GM03348 (cell line): Measurements from ENCODE around the gene GAL.
"Not testable (repeated sequence)": the region's sequence is repeated elsewhere in the genome, so short reads cannot be mapped to it uniquely, and the experiment has no call there.

Experiments
- DNase-seq: peaks from one replicate; pipeline ENCODE4 v3.0.0; 2012; ENCODE audit warnings: low spot score

Gene GAL, protein sequence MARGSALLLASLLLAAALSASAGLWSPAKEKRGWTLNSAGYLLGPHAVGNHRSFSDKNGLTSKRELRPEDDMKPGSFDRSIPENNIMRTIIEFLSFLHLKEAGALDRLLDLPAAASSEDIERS

DNA sequence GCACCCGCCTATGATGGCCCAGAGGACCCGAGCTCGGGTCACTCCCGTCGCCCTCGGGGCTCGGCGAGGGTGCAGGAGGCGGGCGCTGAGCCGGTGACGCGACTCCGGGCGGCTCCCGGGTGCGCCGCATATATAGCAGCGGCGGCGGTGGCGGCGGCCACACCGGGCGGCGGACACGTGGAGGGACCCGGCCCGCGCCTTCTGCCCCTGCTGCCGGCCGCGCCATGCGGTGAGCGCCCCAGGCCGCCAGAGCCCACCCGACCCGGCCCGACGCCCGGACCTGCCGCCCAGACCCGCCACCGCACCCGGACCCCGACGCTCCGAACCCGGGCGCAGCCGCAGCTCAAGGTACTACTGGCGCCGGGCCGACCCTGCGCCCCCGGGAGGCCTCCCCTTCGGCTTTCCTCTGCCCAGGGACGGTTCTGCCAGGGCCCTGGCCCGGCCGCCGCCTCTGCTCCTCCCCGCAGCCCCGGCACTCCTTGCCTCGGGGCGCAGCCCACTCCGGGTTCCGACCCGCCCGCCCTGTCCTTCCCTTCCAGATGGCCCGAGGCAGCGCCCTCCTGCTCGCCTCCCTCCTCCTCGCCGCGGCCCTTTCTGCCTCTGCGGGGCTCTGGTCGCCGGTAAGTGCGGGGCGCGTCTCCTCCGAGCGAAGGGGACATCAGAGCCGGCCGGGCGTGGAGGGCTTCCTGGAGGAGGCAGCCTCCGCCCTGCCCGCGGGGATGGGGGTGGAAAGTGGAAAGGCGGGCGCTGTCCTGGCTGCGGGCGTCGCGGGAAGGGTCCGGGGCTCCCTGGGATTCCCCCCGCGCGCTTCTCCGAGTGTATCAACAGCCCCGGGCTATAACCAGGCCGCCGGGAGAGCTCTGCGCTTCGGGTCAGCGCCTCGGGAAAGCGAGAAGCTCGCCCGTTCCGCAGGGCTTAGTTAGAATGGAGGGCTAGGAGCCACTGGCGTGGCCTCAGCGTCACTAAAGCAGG is at the start of gene GAL:
GAL (plus strand) TSS at position 160 of the 972 bp plus-strand sequence; CDS start at position 540, 380 bp downstream.
- DNase-seq = peak; percentile 58

DNA sequence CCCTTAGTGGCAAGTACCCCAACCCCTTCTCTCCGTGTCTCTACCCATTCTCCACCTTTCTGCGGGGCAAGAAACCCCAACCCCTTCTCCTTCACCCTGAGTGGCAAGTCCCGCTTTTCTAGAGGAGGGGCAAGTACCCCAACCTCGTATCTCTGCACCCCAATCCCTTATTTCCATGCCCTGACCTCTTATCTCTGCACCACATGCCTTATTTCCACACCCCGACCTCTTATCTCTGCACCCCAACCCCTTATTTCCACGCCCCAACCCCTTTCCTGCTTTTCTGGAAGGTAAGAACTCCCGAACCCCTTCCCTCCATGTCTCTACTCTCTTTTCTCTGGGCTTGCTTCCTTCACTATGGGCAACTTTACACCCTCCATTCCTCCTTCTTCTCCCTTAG is 49.7 kb upstream of the GAL start:
- not testable (repeated sequence) for DNase-seq

DNA sequence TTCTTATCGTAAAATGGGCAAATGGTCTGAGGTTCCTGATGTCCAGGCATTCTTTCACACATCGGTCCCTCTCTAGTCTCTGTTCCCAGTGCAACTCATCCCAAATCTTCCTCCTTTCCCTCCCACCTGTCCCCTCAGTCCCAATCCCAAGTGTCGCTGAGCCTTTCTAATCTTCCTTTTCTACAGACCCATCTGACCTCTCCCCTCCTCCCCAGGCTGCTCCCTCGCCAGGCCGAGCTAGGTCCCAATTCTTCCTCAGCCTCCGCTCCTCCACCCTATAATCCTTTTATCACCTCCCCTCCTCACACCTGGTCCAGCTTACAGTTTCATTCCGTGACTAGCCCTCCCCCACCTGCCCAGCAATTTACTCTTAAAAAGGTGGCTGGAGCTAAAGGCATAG is 49.2 kb upstream of the GAL start:
- not testable (repeated sequence) for DNase-seq

DNA sequence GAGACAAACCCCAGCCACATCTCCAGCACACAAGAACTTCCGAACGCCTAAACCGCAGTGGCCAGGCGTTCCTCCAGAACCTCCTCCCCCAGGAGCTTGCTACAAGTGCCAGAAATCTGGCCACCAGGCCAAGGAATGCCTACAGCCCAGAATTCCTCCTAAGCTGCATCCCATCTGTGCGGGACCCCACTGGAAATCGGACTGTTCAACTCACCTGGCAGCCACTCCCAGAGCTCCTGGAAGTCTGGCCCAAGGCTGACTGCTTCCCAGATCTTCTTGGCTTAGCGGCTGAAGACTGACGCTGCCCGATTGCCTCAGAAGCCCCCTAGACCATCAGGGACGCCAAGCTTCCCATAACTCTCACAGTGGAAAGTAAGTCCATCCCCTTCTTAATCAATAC is 48.5 kb upstream of the GAL start:
- DNase-seq = not testable (repeated sequence)

DNA sequence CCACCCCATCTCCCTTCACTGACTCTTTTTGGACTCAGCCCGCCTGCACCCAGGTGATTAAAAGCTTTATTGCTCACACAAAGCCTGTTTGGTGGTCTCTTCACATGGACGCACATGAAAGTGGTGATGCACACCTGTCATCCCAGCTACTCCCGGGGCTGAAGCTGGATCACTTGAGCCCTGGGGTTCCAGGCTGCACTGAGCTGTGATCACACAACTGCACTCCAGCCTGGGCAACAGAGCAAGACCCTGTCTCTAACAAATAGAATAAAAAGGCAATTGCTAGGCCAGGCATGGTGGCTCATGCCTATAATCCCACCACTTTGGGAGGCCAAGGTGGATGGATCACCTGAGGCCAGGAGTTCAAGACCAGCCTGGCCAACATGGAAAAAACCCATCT is 45.0 kb upstream of the GAL start:
- not testable (repeated sequence) for DNase-seq

DNA sequence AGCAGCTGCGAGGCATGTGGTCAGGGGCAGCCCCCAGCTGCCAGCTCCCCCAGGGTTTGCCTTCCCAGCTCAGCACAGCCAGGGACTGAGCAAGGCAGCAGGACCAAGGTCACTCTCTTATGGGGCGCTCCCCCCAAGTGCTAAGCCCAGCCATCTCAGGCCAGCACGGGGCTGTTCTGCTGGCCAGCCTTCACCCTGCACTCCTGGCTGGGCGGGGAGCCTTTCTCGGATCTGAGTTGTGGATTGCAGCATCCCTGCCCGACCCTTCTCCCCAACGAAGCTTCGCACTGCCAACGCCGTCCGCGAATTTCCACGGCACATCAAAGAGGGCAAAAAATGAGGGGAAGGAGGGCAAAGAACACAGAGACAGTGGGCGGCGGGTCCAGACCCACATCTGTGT is 42.5 kb upstream of the GAL start:
- DNase-seq = no peak

DNA sequence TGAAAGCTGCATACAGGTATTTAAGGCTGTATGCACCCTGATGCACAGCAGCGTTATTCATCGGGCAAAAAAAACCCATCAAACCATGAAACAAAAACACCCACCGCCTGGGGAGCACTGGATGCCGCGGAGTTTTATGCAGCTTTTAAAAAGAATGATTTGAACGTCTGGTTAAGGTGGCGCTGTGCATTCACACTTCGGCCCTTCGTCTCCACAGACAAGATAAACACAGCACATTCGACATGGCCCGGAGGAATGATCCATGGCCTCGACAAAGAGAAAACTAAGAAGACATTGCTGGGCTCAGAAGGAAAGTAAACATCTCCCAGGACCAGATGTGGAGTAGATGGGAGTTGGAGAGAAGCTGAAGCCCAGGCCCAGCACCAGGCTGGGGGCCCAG is 40.8 kb upstream of the GAL start:
- DNase-seq = peak; percentile 20

DNA sequence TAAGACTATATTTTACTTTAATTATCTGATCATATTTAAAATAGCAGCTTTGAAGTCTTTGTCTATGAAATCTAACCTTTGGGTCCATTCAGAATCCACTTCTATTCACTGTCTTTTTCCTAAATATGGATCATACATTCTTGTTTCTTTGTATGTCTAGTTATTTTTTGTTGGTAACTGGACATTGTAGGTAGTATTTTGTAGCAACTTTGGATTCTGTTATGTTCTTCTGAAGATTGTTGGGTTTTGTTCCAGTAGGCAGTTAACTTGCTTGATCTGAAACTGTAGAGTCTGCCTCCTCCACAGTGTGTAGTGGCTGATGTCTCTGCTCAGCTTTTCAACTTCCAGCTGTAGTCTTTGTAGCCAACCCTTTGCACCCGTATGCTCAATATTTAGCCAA is 37.5 kb upstream of the GAL start:
- no peak for DNase-seq

DNA sequence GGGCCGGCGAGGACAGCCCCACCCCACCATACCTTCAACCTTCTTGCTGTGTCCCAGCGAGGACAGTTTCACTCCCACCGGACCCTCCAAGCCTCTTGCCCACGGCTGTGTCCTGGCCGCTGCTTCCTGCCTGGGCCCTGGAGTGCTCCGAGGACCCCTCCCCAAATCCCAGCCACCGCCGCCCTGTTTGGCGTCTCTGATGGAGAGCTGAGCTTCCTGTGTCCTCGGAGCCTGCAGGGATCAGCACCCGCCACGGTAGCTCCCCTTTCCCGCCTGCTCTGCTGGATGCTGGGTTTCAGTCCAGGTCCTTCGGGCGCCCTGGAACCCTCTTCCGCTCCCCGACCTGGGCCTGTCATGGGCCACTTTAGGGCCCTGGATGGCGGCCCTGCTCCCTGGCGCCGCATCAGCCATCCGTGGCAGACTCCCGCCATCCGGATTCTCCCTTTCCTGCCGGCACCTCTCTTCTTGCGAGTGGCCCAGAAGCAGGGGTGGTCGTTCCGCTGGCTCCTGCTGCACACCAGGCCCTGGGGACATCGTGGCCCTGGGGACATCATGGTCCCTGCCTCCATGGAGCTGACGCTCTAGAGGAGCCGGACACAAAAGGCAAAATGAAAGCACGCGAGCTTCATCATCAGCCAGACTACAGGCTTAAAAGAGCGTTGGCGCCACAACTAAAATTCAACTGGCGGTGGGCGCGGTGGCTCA is 34.3 kb upstream of the GAL start:
- DNase-seq = no peak

DNA sequence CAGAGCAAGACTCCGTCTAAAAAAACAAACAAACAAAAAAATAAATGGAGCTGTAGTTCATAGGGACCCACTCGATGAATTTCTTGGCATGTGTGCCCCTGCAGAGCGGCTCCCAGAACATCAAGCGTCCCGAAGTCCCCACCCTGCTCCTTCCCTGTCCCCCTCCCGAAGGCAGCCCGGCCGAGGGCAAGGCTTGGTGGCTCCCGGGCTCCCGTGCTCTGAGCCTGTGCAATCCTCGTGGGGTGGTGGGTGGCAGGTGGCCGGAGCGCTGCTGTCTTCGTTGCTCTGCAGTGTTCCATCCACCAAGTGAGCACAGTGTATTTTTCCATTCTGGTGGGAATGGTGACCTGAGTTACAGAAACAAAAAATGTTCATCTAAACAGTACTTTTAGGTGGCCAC is 33.5 kb upstream of the GAL start:
- DNase-seq = no peak

DNA sequence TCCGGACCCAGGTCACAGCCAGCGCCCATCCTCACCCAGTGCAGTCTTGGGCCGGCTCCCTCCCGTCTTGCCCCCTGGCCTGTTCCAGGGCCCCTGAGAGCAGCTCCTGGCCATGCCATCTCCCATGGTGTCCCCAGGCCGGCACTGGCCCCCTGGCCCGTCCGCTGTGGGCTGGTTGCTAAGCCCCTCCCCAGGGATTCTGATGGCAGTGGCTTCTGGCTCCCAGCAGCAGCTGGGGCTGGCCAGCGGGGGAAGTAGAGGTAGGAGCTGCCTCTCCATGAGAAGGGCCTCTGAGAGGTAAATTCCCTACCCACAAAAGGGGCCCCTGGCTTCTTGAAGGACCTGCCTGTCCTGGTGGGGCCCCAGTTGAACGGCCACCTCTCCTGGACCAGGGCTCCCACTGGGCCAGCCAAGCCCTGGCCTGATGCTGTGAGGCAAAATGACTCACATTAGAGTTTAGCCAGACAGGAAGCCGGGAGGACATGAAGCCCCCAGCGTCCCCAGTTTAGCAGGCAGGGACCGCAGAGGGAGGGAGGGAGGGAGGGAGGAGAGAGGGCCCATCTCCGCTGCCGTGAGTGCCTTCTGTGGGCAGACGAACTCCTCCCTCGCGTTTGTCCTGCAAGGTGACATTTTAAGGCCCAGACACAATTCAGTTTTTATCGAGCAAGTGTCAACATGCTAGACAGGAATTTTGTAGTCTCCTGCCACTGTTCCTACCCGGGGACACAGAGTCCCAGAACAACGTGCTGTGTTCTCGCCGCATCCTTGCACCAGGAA is 32.9 kb upstream of the GAL start:
- no peak for DNase-seq

DNA sequence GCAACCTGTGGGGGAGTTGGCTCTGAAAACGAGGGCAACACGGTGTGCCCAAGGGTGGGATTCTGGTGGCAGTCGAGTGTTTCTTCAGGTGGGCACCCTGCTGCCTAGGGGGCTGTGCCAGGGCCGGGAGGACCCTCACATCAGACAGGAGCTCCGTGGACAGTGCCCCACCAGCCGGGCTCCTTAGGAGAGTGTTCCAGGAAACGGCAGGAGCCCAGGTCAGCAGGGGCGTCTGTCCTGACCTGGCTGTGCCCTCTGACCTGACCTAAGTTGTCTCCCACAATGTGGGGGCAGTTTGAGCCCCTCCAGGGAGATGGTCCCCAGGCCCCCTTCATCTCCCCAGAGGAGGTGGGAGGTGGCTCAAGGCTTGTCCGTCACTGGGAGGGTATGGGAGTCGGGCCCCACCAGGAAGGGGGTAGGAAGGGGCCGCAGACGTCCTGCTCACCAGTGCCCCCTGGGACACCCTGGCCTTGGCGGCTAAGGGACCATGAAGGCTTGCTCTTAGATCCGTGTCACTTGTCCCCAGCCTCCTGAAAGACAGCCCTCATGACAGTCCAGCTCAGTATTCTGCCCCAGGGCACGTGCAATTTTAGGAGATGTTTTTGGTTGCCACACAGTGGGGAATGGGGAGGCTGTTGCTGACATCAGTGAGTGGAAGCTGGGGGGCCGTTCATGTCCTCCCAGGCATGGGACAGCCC is 32.2 kb upstream of the GAL start:
- no peak for DNase-seq

DNA sequence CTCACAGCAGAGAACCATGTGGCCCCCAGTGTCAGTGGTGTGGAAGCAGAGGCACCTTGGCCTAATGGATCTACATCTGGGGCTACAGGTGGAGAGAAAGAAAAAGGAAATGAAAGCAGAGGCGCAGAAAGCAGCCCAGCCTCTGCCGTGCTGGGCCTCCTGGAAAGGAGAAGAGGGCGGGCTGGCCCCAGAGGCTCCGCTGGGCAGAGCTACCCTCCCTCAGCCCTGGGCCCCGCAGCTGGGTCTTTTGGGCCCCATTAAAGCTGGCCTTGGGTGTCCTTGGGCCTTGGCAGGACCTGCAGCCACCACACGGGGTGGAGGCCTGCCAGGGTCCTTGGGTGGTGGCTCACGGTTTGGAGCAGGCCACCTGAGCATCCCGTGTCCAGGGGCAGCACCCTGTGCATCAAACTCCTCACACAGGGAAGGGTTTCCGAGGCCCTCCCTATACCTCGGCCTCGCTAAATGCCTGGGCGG is 31.6 kb upstream of the GAL start:
- no peak for DNase-seq

DNA sequence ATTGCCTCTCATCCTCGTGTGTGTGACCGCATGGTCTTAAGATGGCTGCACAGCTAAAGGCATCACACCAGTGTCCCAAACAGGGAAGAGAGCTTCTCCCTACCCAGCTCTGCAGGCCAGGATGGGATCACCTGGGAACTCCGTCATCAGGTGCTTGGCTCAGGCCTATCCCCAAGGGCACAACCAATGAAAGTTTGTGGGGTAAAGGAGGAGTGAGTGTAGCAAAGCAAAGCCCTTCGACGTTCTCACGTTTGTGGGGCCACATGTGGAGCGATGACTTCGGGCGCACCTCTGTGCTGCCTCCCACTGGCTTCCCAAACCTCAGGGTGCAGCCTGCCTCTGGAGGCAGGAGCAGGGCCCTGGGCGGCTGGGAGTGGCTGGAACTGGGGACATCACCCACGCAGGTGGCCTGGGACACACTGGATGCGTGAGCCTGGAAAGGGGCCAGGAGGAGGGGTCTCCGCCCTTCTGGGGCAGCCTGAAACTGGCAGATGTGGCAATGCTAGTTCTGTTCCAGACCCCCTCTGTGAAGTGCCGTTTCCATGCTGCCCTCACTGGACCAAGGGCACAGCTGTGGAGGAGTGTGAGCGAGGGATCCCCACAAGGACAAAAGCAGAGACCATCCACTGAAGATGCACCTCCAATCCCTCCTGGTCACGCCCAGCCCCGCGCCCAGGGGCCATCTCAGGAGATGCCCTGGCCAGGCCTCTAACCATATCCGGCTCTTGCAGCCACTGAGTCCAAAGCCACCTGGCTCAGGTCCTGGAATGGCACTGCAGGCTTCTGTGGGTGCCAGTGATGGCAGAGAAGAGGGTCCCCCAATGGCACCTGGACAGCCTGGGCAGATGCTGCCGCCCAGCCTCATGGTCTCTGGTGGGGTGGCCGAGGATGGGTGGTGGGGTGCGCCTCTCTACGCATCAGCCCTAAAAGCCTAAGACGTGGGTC is 30.6 kb upstream of the GAL start:
- no peak for DNase-seq

DNA sequence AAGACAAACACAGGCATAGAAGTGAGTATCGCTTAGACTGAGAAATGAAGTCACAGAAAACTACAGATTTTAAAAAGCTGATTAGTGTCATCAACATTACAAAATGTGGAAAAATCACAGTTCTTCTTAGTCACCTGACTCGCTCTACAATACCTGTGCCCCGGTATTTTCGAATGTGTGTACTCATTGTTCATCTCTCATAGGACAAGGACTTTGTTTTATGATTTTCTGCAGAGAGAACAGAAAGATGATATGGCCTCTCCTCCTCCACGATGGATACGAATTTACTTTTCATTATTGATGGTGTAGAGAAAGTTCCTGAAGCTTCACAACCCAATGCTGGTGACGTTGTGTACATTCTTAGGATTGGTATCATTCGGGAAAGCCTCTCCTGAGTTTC is 29.4 kb upstream of the GAL start:
- no peak for DNase-seq

DNA sequence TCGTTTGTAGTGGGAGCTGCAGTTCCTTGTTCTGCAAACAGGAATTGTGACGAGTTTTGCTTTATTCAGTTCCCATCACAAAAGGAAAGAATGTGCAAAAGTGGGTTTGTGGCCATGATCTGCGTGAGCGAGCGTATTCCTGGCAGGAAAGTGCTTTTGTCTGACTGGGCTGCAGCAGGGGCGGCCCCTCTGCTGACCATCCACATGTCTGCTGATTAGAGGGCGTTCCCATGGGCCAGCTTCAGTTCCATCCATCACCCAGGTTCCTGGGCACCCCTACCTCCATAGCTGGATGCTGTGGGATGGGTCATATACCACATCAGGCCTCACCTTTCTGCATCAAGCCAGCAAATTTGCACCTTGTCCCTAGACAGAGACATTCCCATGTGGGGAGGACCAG is 28.9 kb upstream of the GAL start:
- DNase-seq = no peak

DNA sequence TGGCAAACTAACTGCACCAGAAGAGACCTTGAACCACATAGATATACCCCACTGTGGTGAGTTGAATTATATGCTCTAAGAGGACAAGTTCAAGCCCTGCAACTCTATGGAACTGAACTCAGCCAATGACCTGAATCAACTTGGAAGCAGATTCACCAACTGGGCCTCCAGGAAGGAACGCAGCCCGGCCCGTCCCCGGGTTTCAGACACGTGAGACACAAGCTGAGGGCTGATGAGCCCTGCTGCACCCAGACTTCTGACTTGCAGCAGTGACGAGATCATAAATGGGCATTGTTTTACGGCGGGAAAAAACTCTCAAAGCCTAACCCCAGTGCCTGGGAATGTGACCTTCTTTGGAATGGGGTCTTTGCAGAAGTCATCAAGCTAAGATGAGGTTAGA is 28.5 kb upstream of the GAL start:
- no peak for DNase-seq

DNA sequence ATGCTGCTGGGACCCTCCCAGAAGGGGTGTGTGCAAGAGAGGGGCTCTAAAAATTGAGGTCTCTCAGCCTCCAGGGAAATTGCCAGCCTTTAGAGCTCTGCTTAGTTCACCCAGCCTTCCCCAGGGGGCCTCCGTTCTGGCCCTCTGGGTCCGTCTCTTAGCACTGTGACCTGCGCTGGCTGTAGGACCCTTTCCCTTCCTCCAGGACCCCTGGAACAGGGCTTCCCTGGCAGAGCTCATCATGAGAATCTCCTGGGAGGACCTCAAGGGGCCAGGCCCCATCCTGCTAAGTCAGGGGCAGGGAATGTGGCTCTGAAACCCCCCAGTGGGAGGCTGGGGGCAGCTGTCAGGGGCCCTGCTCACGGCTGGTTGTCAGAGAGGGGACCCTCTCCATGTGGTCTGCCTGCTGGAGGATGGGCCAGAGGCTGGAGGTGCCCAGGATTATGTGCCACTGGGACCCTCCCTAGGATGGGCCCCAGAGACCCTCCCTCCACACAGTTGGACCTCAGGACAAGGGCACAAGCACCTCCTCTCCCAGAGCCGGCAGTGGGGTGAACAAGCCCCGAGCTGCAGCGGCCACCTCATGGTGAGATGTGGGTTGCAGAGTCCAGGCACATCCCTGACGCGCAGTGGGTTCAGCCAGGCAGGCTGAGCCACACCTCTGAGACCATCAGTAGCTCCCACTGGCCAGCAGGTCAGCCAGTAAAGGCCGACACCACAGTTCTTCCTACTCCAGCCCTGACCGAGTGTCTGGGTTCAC is 27.1 kb upstream of the GAL start:
- no peak for DNase-seq

DNA sequence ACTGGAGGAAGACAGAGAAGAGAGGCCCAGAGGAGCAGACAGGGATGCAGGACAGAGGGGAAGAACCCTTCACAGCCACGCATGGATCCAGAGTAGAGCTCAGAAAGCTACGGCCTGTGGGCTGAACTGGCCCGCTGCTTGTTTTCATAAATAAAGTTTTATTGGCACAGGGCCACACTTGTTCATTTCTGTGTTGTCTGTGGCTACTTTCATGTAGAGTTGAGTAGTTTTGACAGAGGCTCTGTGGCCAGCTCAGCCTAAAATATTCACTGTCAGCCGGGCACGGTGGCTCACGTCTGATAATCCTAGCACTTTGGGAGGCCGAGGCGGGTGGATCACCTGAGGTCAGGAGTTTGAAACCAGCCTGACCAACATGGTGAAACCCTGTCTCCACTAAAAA is 26.2 kb upstream of the GAL start:
- DNase-seq = no peak

DNA sequence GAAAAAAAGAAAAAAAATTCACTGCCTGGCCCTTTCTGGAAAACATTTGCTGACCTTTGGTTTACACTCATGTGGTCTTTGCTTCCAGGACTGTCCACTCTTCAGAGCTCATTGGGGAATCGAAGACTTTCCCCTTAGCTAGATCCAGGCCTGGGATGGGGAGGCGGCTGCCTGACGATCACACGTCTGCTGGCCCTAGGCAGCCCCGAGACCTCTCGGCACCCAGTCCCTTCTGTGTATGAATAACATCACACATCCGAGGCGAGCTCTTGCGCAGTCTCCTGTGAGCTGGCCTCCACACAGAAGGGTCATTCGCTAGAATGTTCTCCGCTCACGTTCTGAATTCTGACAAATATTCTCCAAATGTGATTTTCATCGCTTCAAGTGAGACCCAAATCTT is 25.7 kb upstream of the GAL start:
- DNase-seq = no peak
